Adrenal gland (tissue), 12 donors: ENCODE data around the gene ABI1. TPM values are rescaled to one million over a fixed set of nuclear protein-coding genes. Genes with fewer than 3 reads are reported as not detected.

ENCODE experiments used
- DNase-seq, 7 donors: peaks; one replicate each; pipeline ENCODE4 v3.0.0-alpha.2; 2019 to 2020
- H3K27ac ChIP-seq, 5 donors: fragments of 200-600 bp; sonication (generic) in 4 of 5; 1 replicate in 3 of 5; 2 replicates in 2 of 5; pipeline versions ENCODE4 v1.5.1 to v1.8.0; 2016 to 2020; ENCODE audit warnings: mild to moderate bottlenecking in 1 of 5
- H3K27me3 ChIP-seq: fragments of 200-600 bp; 2 replicates; pipeline ENCODE4 v1.8.0; 2021
- H3K36me3 ChIP-seq, 2 donors: fragments of 200-600 bp; replicated peaks in 1 of 2; 1 replicate in 1 of 2; 2 replicates in 1 of 2; pipeline versions ENCODE4 v1.5.1 to v1.8.0; 2018 to 2022
- H3K4me1 ChIP-seq, 2 donors: fragments of 200-600 bp; replicated peaks in 1 of 2; 1 replicate in 1 of 2; 2 replicates in 1 of 2; pipeline versions ENCODE4 v1.5.1 to v1.8.0; 2018 to 2021
- H3K4me3 ChIP-seq, 4 donors: fragments of 200-600 bp; sonication (generic) in 3 of 4; one replicate each; pipeline ENCODE4 v1.5.1; 2016 to 2018
- H3K9me3 ChIP-seq, 3 donors: fragments of 200-600 bp; sonication (generic) in 1 of 3; replicated peaks in 1 of 3; 1 replicate in 2 of 3; 2 replicates in 1 of 3; pipeline versions ENCODE4 v1.5.1 to v1.8.0; 2016 to 2021
- POLR2A ChIP-seq, 2 donors: fragments of 450-650 bp; IDR thresholded peaks; one replicate each; pipeline ENCODE4 v1.6.1; 2017; ENCODE audit warnings: antibody characterized with exemption in 2 of 2, mild to moderate bottlenecking in 2 of 2, moderate library complexity in 1 of 2
- WGBS, 4 donors: extraction: QIAGEN DNeasy Blood & Tissue Kit in 2 of 4; methylation state at CpG; one replicate each; pipeline versions ENCODE4 v1.1.5 to v1.1.7; 2013 to 2017; 5-methylcytosine and 5-hydroxymethylcytosine counted together
- intact Hi-C, 2 donors: fragments of 100-400 bp; cut with DNase I; formaldehyde crosslinking; loops; one replicate each; pipeline versions ENCODE4 v1.14.1 to v1.15.0; 2022 to 2023
- polyA plus RNA-seq, 3 donors: library from polyadenylated mRNA; stranded (reverse); fragments of 200-250 nt in 2 of 3; fragments of 350-450 nt in 1 of 3; fragmentation: Illumina TruSeq in 1 of 3; extraction: RNeasy Lipid Tissue Mini Kit (QIAGEN cat#74804) in 1 of 3; gene quantifications; one replicate each; pipeline ENCODE4 v1.2.3, GENCODE V29; 2013 to 2014
- total RNA-seq, 9 donors: library from RNA; depleted of rRNA in 4 of 9; stranded (reverse); fragments of >200 nt in 4 of 9; fragments of 120-200 nt in 1 of 9; fragmentation: NEBNext Ultra II Directional in 1 of 9; extraction: Animal tissue kit (Norgen Biotek cat#: 25700) in 1 of 9; gene quantifications; one replicate each; pipeline versions ENCODE4 v1.1.0 to v1.2.4, GENCODE V29; 2013 to 2023
- TF ChIP-seq, protein P1 (sequence below), 6 experiments: fragments of 450-650 bp in 4 of 6; fragments of 200-600 bp in 2 of 6; sonication (generic) in 1 of 6; IDR thresholded peaks; 1 replicate in 5 of 6; 2 replicates in 1 of 6; pipeline versions ENCODE4 v1.5.1 to v1.8.0; 2016 to 2021; ENCODE audit warnings: antibody characterized with exemption in 6 of 6, mild to moderate bottlenecking in 2 of 6, moderate library complexity in 1 of 6
- donor health status: healthy with polysubstance abuse.
- donor health status: Bipolar disorder and iron deficiency.
- donor health status: DM: yes; HTN: yes; CAD: no.
- donor health status: DM: no; HTN: no; CAD: no.
- donor health status: DM: no; HTN: no; CAD: no.
- donor health status: DM: yes; HTN: yes; CAD: no.

Gene ABI1
- total and polyA plus RNA-seq, 12 donors: 13.3 to 38.9 (median 31.1) TPM

DNA sequence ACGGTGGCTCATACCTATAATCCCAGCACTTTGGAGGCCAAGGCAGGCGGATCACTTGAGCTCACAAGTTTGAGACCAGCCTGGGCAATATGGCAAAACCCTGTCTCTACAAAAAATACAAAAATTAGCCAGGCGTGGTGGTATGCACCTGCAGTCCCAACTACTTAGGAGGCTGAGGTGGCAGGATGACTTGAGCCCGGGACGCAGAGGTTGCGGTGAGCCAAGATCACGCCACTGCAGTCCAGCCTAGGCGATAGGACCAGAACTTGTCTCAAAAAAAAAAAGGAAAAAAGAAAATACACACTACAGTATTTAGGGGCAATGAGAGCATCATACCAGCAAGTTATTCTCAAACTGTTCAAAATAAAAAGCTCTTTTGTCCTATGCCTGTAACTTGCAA lies 59.5 kb downstream of the ABI1 start:
- peaks cover 12 to 24% of the 10 kb centered on the region in 2 donors for H3K4me1 ChIP-seq

DNA sequence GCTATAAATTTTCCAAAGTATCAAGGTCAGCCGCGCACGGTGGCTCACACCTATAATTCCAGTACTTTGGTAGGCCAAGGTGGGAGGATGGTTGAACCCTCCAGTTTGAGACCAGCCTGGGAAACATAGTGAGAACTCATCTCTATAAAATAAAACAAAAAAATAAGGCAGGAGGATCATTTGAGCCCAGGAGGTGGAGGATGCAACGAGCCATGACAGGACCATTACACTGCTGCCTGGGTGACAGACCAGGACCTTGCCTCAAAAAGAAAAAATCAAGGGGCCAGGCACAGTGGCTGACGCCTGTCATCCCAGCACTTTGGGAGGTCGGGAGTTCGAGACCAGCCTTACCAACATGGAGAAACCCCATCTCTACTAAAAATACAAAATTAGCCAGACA lies 60.3 kb downstream of the ABI1 start:
- 89 to 93% (median 90%) methylated on average over 7 of the region's 7 CpGs for WGBS, 4 donors
- H3K9me3 ChIP-seq: peaks cover 0 to under 1% (median 0%) of the 10 kb centered on the region in 3 donors
- H3K4me1 ChIP-seq: peaks cover 8 to 20% of the 10 kb centered on the region in 2 donors
- no peaks in the 10 kb centered on the region for H3K27me3 ChIP-seq
- no peak overlapping the region for H3K27ac ChIP-seq
- no peak for DNase-seq
- no peak overlapping the region for H3K4me3 ChIP-seq
- intact Hi-C loops: no loop called here
- no peaks in the 10 kb centered on the region for H3K36me3 ChIP-seq
- TF ChIP-seq, protein P1, sequence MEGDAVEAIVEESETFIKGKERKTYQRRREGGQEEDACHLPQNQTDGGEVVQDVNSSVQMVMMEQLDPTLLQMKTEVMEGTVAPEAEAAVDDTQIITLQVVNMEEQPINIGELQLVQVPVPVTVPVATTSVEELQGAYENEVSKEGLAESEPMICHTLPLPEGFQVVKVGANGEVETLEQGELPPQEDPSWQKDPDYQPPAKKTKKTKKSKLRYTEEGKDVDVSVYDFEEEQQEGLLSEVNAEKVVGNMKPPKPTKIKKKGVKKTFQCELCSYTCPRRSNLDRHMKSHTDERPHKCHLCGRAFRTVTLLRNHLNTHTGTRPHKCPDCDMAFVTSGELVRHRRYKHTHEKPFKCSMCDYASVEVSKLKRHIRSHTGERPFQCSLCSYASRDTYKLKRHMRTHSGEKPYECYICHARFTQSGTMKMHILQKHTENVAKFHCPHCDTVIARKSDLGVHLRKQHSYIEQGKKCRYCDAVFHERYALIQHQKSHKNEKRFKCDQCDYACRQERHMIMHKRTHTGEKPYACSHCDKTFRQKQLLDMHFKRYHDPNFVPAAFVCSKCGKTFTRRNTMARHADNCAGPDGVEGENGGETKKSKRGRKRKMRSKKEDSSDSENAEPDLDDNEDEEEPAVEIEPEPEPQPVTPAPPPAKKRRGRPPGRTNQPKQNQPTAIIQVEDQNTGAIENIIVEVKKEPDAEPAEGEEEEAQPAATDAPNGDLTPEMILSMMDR (IDR thresholded peaks at IDR 0.05): no peak
- TF ChIP-seq POLR2A (IDR thresholded peaks at IDR 0.05): no peak

More for the DNA sequence above, 59.5 kb downstream of the ABI1 start:
- Histone ChIP-seq H3K9me3 (no peaks in the 10 kb centered on the region), H3K27ac (no peak overlapping the region), H3K27me3 (no peaks in the 10 kb centered on the region), H3K36me3 (no peaks in the 10 kb centered on the region), H3K4me3 (no peak overlapping the region)
- intact Hi-C loops: no loop called here
- 96 to 99% (median 97%) methylated on average over 8 of the region's 8 CpGs for WGBS, 4 donors
- DNase-seq: no peak
- no peak for TF ChIP-seq POLR2A (IDR thresholded peaks at IDR 0.05)
- TF ChIP-seq, protein P1 (IDR thresholded peaks at IDR 0.05): no peak

DNA sequence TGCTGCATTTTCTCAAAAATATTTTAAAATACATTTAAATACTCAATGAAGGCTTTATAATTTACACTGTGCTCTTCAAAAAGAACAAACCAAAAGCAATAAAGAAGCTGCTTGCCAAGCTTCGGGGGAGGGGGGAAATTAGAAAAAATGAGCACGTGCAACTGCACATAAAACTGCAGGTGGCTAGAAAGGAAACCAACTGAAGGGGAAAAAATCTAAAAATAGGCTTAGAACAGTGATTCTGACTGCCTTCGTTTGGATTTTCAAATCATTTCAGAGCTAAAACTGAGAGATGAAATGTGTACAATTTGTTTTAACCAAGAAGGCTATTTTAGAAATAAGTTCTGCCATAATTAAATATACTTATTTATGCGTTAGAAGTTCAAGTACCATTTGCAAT lies 61.4 kb downstream of the ABI1 start:
- Histone ChIP-seq H3K9me3 (peaks cover 0 to 10% (median 0%) of the 10 kb centered on the region in 3 donors), H3K4me3 (no peak overlapping the region), H3K27ac (no peak overlapping the region), H3K27me3 (no peaks in the 10 kb centered on the region), H3K4me1 (peaks cover 0 to 9% of the 10 kb centered on the region in 2 donors), H3K36me3 (no peaks in the 10 kb centered on the region)
- 57 to 62% (median 61%) methylated on average over 4 of the region's 4 CpGs for WGBS, 4 donors
- TF ChIP-seq POLR2A (IDR thresholded peaks at IDR 0.05): no peak
- TF ChIP-seq, protein P1 (IDR thresholded peaks at IDR 0.05): no peak
- intact Hi-C loops: no loop called here
- no peak for DNase-seq

DNA sequence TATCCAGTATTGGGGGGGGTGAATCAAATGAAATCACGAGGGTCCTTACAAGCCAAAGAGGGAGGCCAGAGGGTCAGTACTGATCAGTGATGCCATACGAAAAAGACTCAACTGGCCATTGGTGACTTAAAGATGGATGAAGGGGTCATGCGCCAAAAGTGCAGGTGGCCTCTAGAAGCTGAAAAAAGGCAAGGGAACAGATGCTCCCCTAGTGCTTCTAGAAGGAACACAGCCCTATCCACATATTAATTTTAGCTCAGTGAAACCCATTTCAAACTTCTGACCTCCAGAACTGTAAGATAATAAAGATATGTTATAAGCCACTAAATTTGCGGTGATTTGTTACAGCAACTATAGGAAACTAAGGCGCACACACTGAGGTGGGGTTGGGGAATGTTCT lies 62.5 kb downstream of the ABI1 start:
- peaks cover 0 to 10% (median 0%) of the 10 kb centered on the region in 3 donors for H3K9me3 ChIP-seq
- H3K36me3 ChIP-seq: no peaks in the 10 kb centered on the region
- no peak overlapping the region for H3K27ac ChIP-seq
- 83 to 97% (median 92%) methylated on average over 5 of the region's 5 CpGs for WGBS, 4 donors
- no peak overlapping the region for H3K4me3 ChIP-seq
- no peak for DNase-seq
- peaks cover 0 to 5% of the 10 kb centered on the region in 2 donors for H3K4me1 ChIP-seq
- intact Hi-C loops: no loop called here
- TF ChIP-seq POLR2A (IDR thresholded peaks at IDR 0.05): no peak
- TF ChIP-seq, protein P1 (IDR thresholded peaks at IDR 0.05): no peak
- no peaks in the 10 kb centered on the region for H3K27me3 ChIP-seq
